Parathyroid adenoma (tissue), 2 donors: Measurements from ENCODE around the gene SLC4A4.

ENCODE experiments used
- H2AFZ ChIP-seq: fragments of 300-600 bp; sonication (generic); one replicate; pipeline ENCODE4 v1.7.0; 2017; ENCODE audit warnings: antibody characterized with exemption, mild to moderate bottlenecking
- H3K27ac ChIP-seq: fragments of 300-600 bp; sonication (generic); one replicate; pipeline ENCODE4 v1.7.0; 2017
- H3K27me3 ChIP-seq: fragments of 300-600 bp; sonication (generic); one replicate; pipeline ENCODE4 v1.7.0; 2017; ENCODE audit warnings: low read length; ENCODE audit not compliant: control insufficient read depth, insufficient read depth
- H3K36me3 ChIP-seq: fragments of 300-600 bp; sonication (generic); one replicate; pipeline ENCODE4 v1.7.0; 2017; ENCODE audit warnings: low read length; ENCODE audit not compliant: control insufficient read depth, insufficient read depth
- H3K4me1 ChIP-seq: fragments of 300-600 bp; sonication (generic); one replicate; pipeline ENCODE4 v1.7.0; 2017; ENCODE audit warnings: control low read depth
- H3K4me2 ChIP-seq: fragments of 300-600 bp; sonication (generic); one replicate; pipeline ENCODE4 v1.7.0; 2017; ENCODE audit warnings: low read length
- H3K4me3 ChIP-seq: fragments of 300-600 bp; sonication (generic); one replicate; pipeline ENCODE4 v1.7.0; 2017; ENCODE audit warnings: low read depth, low read length
- H3K79me2 ChIP-seq: fragments of 300-600 bp; sonication (generic); one replicate; pipeline ENCODE4 v1.7.0; 2017; ENCODE audit warnings: control low read depth
- H3K9ac ChIP-seq: fragments of 300-600 bp; sonication (generic); one replicate; pipeline ENCODE4 v1.7.0; 2017; ENCODE audit warnings: mild to moderate bottlenecking
- H3K9me3 ChIP-seq: fragments of 300-600 bp; sonication (generic); one replicate; pipeline ENCODE4 v1.7.0; 2017; ENCODE audit warnings: low read length; ENCODE audit not compliant: control insufficient read depth
- TF ChIP-seq, protein P1 (sequence below): fragments of 300-600 bp; sonication (generic); IDR thresholded peaks from one replicate; pipeline ENCODE4 v1.7.0; 2017; ENCODE audit warnings: antibody characterized with exemption, mild to moderate bottlenecking
- donor health status: primary hyperparathyroidism.

Gene SLC4A4

DNA sequence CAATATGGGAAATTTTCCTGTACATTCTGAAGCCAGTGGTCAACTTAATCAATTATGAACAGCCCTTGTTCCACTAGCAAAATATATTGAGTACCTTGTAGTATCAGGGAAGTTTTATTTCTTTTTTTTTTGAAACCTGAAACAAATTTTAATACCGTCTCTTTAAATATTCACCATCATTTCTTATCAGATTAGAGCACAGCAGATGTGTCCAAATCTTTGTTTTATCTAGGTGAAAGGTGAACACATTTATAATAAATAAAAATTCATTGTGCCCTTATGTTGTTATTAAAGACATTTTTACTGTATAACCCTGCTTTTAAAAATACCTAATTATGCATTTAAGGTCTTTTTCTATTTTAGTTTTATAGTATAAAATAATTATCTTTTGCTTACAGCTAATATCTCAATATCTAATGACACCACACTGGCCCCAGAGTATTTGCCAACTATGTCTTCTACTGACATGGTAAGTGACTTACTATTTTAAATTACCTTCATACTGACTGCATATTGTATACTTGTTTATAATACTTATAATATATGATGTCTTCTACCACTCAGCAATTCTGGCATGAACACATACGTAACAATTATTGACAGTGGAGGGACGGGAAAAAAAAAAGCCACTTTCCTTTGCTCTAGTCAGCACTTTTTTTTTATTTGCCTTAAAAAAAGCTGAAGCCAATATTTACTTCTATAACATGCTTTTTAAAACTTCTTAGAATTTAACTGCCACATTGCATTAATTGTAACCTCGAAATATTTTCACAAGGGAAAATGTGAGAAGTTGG, 147.9 kb downstream of the SLC4A4 start:
- Histone ChIP-seq H3K27me3 (no peaks in the 10 kb centered on the region), H3K4me2 (peak overlapping the region; percentile 15), H3K9ac (no peak overlapping the region), H3K9me3 (no peaks in the 10 kb centered on the region), H3K79me2 (no peaks in the 10 kb centered on the region), H3K27ac (peak overlapping the region; percentile 54), H3K4me1 (peaks cover 5% of the 10 kb centered on the region), H3K36me3 (no peaks in the 10 kb centered on the region), H3K4me3 (peak overlapping the region; percentile 23), H2AFZ (peak overlapping the region; percentile 38)
- TF ChIP-seq, protein P1, sequence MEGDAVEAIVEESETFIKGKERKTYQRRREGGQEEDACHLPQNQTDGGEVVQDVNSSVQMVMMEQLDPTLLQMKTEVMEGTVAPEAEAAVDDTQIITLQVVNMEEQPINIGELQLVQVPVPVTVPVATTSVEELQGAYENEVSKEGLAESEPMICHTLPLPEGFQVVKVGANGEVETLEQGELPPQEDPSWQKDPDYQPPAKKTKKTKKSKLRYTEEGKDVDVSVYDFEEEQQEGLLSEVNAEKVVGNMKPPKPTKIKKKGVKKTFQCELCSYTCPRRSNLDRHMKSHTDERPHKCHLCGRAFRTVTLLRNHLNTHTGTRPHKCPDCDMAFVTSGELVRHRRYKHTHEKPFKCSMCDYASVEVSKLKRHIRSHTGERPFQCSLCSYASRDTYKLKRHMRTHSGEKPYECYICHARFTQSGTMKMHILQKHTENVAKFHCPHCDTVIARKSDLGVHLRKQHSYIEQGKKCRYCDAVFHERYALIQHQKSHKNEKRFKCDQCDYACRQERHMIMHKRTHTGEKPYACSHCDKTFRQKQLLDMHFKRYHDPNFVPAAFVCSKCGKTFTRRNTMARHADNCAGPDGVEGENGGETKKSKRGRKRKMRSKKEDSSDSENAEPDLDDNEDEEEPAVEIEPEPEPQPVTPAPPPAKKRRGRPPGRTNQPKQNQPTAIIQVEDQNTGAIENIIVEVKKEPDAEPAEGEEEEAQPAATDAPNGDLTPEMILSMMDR, result no peak

DNA sequence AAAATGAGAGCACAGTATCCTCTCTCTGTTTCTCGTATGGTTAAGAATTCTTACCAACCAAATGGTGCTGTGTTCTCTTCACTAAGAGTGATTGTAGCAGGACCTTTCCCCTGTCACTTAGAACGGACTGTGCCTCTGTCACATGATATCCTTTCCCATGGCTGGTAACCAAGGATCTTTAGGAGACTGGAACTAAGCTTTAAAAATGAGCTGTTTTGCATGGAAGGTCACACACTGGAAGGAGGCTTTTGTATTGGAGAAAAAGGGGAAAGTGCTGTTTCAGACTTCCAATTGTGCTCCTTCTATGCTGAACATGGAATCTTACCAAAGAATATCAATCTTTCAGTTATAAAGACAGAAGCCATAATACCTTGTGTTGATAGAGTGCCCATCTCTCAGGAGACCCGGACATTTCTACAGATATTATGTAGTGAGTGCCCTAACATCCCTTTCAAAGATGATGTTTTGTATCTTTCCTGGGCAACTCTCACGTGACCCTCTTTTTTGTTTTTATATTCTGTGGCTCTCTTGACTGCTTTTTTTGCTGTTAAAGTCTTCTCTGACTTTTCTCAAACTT, 148.6 kb downstream of the SLC4A4 start:
- Histone ChIP-seq H3K27ac (peak overlapping the region; percentile 54), H3K9ac (no peak overlapping the region), H3K4me3 (no peak overlapping the region), H3K4me1 (peaks cover 5% of the 10 kb centered on the region), H3K79me2 (no peaks in the 10 kb centered on the region), H3K4me2 (peak overlapping the region; percentile 15), H3K36me3 (no peaks in the 10 kb centered on the region), H2AFZ (peak overlapping the region; percentile 38), H3K27me3 (no peaks in the 10 kb centered on the region), H3K9me3 (no peaks in the 10 kb centered on the region)
- TF ChIP-seq, protein P1, result no peak

DNA sequence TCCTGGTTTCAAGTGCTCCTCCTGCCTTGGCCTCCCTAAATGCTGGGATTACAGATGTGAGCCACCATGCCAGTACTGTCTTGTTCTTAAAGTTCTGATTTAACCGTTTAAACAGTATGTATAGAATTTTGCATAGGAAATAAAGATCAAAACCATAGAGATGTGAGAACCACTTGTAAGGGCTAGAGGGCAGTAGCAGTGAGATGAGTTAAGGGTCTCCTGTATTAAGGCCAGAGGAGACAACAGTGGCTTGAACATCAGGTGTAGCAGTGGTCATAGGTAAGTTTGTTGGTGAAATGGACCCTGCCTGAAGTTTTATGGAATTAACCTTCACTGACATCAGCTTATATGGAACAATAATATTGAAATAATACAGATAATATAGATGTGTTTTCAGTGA, 155.7 kb downstream of the SLC4A4 start:
- H3K4me1 ChIP-seq, result no peaks in the 10 kb centered on the region
- no peaks in the 10 kb centered on the region for H3K9me3 ChIP-seq
- H3K4me2 ChIP-seq, result no peak overlapping the region
- H2AFZ ChIP-seq, result no peak overlapping the region
- no peaks in the 10 kb centered on the region for H3K27me3 ChIP-seq
- H3K4me3 ChIP-seq, result no peak overlapping the region
- TF ChIP-seq, protein P1, result no peak
- no peak overlapping the region for H3K9ac ChIP-seq
- no peak overlapping the region for H3K27ac ChIP-seq
- H3K79me2 ChIP-seq, result no peaks in the 10 kb centered on the region
- H3K36me3 ChIP-seq, result no peaks in the 10 kb centered on the region

DNA sequence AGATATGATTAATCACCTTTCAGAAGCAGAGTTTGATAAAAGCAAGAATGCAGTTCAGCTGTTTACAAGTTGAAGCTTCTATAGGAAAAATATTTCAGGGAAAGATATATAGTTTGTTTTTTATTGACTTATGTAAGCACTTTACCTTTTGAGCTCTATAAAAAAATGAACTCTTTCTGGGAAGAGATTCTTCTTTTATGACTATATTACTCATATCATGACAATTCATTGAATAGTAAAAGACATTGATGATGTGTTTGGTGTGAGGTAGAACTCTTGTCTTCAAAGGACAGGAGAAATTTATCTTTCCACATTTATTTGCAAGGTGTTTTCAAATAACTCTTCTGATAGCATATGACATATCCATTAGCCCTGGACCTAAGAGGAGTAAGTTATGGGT, 156.6 kb downstream of the SLC4A4 start:
- no peak overlapping the region for H2AFZ ChIP-seq
- H3K36me3 ChIP-seq, result no peaks in the 10 kb centered on the region
- H3K4me1 ChIP-seq, result no peaks in the 10 kb centered on the region
- H3K9me3 ChIP-seq, result no peaks in the 10 kb centered on the region
- no peak overlapping the region for H3K4me3 ChIP-seq
- H3K27ac ChIP-seq, result no peak overlapping the region
- H3K9ac ChIP-seq, result no peak overlapping the region
- no peak overlapping the region for H3K4me2 ChIP-seq
- H3K27me3 ChIP-seq, result no peaks in the 10 kb centered on the region
- TF ChIP-seq, protein P1, result no peak
- H3K79me2 ChIP-seq, result no peaks in the 10 kb centered on the region
